IPS DF 19.7 (cell line): ENCODE results near the gene PLCL1.
A peak's percentile ranks its signal among the peaks of the same experiment; 100 is the strongest.

ENCODE experiments used
- DNase-seq: peaks from one replicate; pipeline ENCODE4 v3.0.0-alpha.2; 2013; ENCODE audit warnings: low read depth, low spot score

PLCL1 gene

DNA sequence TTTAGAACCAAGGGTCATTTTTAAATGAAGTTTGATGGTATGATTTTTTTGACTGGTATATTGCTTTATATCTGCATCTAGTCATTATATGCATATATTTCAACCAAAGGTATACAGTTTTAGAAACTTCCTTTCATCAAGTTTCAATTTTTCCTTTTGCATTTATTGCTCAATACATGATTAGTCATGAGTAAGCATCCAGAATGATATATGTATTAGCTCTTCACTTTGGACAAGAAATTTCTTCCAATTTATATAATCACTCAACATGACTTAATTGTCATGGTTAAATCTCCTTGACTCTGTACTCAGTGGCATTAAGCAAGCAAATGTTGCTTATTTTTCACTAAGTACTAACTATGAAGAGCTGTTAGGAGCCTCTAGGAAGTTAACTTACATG is 123.6 kb downstream of the PLCL1 start:
- DNase-seq = no peak

GRCh38 chr2:197929008-197929885 is 124.9 kb downstream of the PLCL1 start:
- DNase-seq = no peak

DNA sequence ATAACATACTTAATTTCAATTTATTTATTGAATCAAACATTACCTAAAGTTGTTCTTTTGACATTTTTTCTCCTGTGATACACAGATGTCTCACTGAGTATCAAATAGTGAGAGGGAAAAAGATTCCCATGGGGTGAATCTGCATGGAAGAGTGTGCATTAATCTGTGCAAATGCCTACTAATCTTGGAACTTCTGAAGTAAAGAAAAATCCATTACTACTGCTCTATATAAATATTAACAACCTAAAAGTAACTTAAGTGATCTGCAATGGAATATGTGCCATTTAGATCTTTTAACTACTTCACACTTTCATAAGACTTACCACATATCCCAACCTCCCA is 125.5 kb downstream of the PLCL1 start:
- DNase-seq = no peak

DNA sequence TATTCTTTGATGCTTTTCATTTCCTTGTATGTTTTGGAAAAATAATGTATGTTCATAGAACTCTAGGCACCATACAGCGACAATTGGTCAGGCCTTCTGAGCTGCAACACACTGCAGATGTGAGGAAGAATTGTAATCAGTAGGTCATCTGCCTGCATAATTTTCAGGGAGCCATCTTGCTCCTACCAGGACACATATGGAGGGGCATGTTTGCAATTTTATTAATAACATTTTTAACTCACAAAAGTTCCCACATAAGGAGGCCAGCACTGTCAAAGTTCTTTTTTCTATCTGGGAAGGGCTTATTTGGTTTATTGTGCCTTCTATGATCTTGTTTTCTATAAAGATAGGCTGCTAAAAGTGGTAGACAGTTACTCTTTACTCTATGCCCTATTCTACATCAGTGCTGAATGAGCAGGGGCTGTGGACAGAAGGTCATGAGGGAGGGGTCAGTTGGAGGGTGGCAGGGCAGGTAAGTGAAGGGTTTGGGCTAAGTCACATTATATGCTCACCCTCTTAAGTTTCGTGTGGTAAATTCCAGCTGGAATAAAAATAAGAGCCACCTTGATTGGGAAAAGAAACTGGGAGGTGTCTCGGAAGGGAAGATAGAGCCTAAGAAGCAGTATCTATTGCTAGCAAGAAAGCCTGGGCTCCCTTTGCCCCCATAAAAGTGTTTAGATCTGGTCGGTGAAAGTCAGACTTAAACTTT is 126.3 kb downstream of the PLCL1 start:
- DNase-seq = no peak

- no peak for DNase-seq
These were observed 127.4 kb downstream of the PLCL1 start for GRCh38 chr2:197931661-197932312.

GRCh38 chr2:197932374-197932773 is 128.0 kb downstream of the PLCL1 start:
- DNase-seq = no peak

DNA sequence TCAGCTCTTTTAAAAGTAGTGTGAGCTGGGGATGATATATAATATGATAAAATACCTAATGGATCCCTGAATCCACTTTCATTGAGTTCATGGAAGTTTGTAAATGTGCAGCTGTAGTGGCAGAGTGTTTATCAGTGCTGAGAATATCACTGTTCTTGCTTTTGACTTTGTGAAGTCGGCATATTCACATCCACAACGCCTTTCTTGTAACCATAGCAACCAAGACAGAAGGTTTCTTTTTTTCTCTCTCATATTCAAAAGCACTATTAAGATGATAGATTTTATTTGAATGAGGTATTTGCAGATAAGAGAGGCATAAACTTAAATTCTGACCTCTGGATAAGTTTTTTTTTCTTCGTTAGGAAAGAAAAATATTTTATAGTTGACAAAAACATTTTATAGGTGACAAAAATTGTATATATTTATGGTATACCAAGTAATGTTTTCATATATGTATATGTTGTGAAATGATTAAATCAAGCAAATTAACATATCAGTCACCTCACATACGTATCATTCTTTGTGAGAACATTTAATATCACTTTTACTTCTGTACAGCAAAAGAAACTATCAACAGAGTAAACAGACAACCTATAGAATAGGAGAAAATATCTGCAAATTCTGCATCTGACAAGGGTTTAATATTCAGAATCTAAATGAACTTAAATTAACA is 130.0 kb downstream of the PLCL1 start:
- no peak for DNase-seq

DNA sequence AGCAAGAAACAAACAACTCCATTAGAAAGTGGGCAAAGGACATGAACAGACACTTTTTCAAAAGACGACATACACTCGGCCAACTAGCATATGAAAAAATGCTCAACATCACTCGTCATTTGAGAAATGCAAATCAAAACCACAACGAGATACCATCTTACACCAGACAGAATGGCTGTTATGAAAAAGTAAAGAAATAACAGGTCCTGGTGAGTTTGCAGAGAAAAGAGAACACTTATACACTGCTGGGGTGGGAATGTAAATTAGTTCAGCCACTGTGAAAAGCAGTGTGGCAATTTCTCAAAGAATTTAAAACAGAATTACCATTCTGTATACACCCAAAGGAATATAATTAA is 130.5 kb downstream of the PLCL1 start:
- DNase-seq = no peak

DNA sequence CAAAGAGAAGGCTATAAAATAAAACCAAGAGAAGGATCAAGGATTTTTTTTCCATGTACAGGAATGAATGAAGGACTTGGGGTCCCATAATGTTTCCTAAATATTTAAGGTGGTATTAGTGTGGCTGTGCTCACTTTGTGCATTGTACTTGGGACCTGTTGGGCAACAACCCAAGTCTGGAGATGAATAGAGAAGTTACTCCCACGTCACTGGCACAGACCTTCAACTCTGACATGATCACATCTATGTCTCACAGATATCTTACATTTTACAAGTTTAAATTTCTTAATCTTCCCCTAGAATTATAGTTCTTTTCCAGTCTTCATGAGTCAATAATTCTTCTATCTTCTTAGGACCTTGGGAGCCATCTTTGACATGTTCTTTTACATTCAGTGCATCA is 133.4 kb downstream of the PLCL1 start:
- DNase-seq = no peak

DNA sequence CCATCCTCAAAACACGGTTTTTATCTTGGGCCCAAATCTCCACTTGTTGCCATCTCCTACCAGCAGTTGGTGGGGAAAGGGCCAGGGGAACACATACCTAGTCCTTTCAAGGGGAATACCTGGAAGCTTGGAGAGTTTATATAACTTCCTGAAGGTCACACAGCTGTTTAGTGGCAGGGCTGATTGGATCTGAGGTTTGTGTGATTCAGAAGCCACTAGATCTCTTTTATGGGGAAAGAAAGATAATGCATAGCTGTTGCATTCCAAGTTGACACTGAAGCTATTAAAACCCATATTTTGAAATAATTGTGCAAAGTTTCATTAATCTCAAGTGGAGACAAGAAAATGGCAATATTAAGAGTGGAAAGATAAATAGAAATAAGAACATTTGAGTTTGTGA is 134.2 kb downstream of the PLCL1 start:
- DNase-seq = no peak

DNA sequence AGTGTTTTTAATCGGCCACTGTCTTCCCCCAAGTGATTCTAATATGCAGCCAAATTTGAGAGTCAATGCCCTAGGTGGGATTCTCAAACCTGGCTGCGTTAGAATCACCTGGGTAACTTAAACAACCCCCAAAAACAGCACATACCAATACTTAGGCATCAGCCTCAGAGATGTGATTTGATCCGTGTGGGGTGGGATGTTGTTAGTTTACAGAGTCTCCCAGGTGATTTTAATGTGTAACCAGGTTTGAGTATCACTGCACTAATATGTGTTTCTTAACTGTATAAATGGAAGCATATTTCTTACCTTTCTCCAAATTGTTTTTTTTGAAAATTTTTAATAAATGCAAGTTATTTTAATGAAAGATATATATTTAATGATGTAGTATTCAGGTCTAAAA is 135.4 kb downstream of the PLCL1 start:
- no peak for DNase-seq

GRCh38 chr2:197940382-197940781 is 136.0 kb downstream of the PLCL1 start:
- no peak for DNase-seq

- no peak for DNase-seq
These were observed 137.3 kb downstream of the PLCL1 start for GRCh38 chr2:197941715-197942114.

- DNase-seq = no peak
These were observed 139.3 kb downstream of the PLCL1 start for GRCh38 chr2:197943731-197944130.

- no peak for DNase-seq
These were observed 140.2 kb downstream of the PLCL1 start for GRCh38 chr2:197944416-197945096.

- DNase-seq = peak; percentile 20
These were observed 142.2 kb downstream of the PLCL1 start for GRCh38 chr2:197946562-197946961.

DNA sequence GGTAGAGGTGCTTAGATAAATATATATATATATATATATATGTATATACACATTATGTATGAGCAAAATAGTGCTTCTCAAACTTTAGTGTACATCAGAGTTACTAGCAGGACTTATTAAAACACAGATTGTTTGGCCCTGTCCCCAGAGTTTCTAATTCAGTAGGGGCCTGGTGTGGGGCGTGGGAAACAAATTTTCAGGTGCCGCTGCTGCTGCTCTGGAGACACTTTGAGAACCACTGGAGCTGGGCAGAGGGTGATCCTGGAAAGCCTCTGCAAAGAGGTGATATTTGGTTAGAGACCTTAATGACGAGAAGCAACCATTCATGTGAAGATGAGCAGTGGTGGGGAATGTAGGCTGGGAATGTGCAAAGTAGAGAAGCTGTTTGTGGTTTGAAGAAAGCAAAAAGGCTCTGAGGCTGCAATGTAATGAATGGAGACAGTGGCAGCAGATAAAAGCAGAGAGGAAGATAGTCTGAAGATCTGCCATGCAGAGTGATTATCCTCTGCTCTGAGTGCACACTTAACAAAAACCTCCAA is 142.9 kb downstream of the PLCL1 start:
- DNase-seq = peak; percentile 23

DNA sequence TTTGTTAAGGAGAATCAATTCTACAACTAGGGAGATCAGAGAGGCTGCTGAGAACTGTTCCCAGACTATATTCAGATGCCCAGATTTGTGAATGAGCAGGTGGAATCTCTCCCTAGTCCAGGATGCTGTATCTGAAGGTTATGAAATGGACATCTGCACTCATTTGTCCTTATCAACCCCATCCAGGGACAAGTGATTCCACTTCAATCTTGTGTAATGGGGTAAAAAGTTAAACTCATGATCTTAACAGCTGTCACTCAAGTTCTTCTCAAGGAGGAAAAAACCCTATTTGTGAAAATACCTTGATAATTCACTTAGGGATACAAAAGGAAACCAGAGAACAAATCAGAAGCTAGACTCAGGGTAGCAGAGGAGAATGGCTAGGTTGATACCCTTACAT is 144.8 kb downstream of the PLCL1 start:
- DNase-seq = no peak

GRCh38 chr2:197950006-197950405 is 145.6 kb downstream of the PLCL1 start:
- DNase-seq = no peak

- no peak for DNase-seq
These were observed 146.3 kb downstream of the PLCL1 start for GRCh38 chr2:197950724-197951123.

- no peak for DNase-seq
These were observed 148.3 kb downstream of the PLCL1 start for GRCh38 chr2:197952540-197953202.
